Measurements from ENCODE around the gene KIF26A. TPM values are rescaled to one million over a fixed set of nuclear protein-coding genes. Genes with fewer than 3 reads are reported as not detected.
"Not testable (repeated sequence)": the region's sequence is repeated elsewhere in the genome, so short reads cannot be mapped to it uniquely, and the experiment has no call there.

Gene KIF26A
- total RNA-seq, 2 donors from 2014 or later = 0.43 TPM; not detected in 1

GRCh38 chr14:104197449-104198247, 59.3 kb downstream of the KIF26A start:
- ATAC-seq (no peak), DNase-seq (ENCODE audit: low spot score in 2 of 2) (no peak)
- Mint-ChIP-seq H3K9me3 (no peaks in the 10 kb centered on the region), H3K36me3 (no peaks in the 10 kb centered on the region), H3K27ac (no peak overlapping the region)

GRCh38 chr14:104199266-104199895, 61.0 kb downstream of the KIF26A start:
- Mint-ChIP-seq H3K36me3 (no peaks in the 10 kb centered on the region), H3K9me3 (no peaks in the 10 kb centered on the region), H3K27ac (no peak overlapping the region)
- no peak for ATAC-seq
- DNase-seq (ENCODE audit: low spot score in 2 of 2) = no peak

GRCh38 chr14:104200106-104200505, 61.7 kb downstream of the KIF26A start:
- Mint-ChIP-seq H3K36me3 (no peaks in the 10 kb centered on the region), H3K27ac (no peak overlapping the region), H3K9me3 (no peaks in the 10 kb centered on the region)
- ATAC-seq (no peak), DNase-seq (ENCODE audit: low spot score in 2 of 2) (no peak)

- ATAC-seq = no peak
- H3K9me3 Mint-ChIP-seq = no peaks in the 10 kb centered on the region
- no peak for DNase-seq (ENCODE audit: low spot score in 2 of 2)
- H3K36me3 Mint-ChIP-seq = no peaks in the 10 kb centered on the region
- no peak overlapping the region for H3K27ac Mint-ChIP-seq
Observed at GRCh38 chr14:104200591-104200990, 62.2 kb downstream of the KIF26A start.

- Mint-ChIP-seq H3K9me3 (no peaks in the 10 kb centered on the region), H3K36me3 (no peaks in the 10 kb centered on the region), H3K27ac (no peak overlapping the region)
- ATAC-seq = no peak
- DNase-seq (ENCODE audit: low spot score in 2 of 2) = no peak
Observed at GRCh38 chr14:104201063-104201462, 62.7 kb downstream of the KIF26A start.

- DNase-seq (ENCODE audit: low spot score in 2 of 2) = no peak
- ATAC-seq = no peak
- Mint-ChIP-seq H3K36me3 (no peaks in the 10 kb centered on the region), H3K27ac (no peak overlapping the region), H3K9me3 (no peaks in the 10 kb centered on the region)
Observed at GRCh38 chr14:104201496-104201895, 63.1 kb downstream of the KIF26A start.

- Mint-ChIP-seq H3K9me3 (no peaks in the 10 kb centered on the region), H3K27ac (no peak overlapping the region), H3K36me3 (no peaks in the 10 kb centered on the region)
- DNase-seq (ENCODE audit: low spot score in 2 of 2) (no peak), ATAC-seq (no peak)
Observed at GRCh38 chr14:104202259-104203070, 64.1 kb downstream of the KIF26A start.

- ATAC-seq (no peak), DNase-seq (ENCODE audit: low spot score in 2 of 2) (no peak)
- Mint-ChIP-seq H3K9me3 (no peaks in the 10 kb centered on the region), H3K36me3 (no peaks in the 10 kb centered on the region), H3K27ac (no peak overlapping the region)
Observed at GRCh38 chr14:104203071-104203425, 64.7 kb downstream of the KIF26A start.

- H3K9me3 Mint-ChIP-seq = no peaks in the 10 kb centered on the region
- no peak overlapping the region for H3K27ac Mint-ChIP-seq
- DNase-seq (ENCODE audit: low spot score in 2 of 2) = no peak
- no peaks in the 10 kb centered on the region for H3K36me3 Mint-ChIP-seq
- ATAC-seq = no peak
Observed at GRCh38 chr14:104204660-104205149, 66.3 kb downstream of the KIF26A start.

- Mint-ChIP-seq H3K27ac (no peak overlapping the region), H3K9me3 (no peaks in the 10 kb centered on the region), H3K36me3 (no peaks in the 10 kb centered on the region)
- no peak for DNase-seq (ENCODE audit: low spot score in 2 of 2)
- no peak for ATAC-seq
Observed at GRCh38 chr14:104205781-104206180, 67.4 kb downstream of the KIF26A start.

GRCh38 chr14:104206281-104206904, 68.0 kb downstream of the KIF26A start:
- no peak overlapping the region for H3K27ac Mint-ChIP-seq
- no peaks in the 10 kb centered on the region for H3K36me3 Mint-ChIP-seq
- DNase-seq (ENCODE audit: low spot score in 2 of 2) (no peak), ATAC-seq (no peak)
- H3K9me3 Mint-ChIP-seq = no peaks in the 10 kb centered on the region

GRCh38 chr14:104207142-104208014, 69.0 kb downstream of the KIF26A start:
- Mint-ChIP-seq H3K36me3 (no peaks in the 10 kb centered on the region), H3K9me3 (no peaks in the 10 kb centered on the region), H3K27ac (no peak overlapping the region)
- ATAC-seq (no peak), DNase-seq (ENCODE audit: low spot score in 2 of 2) (no peak)

- ATAC-seq; H3K36me3 Mint-ChIP-seq; H3K9me3 Mint-ChIP-seq; H3K27ac Mint-ChIP-seq; DNase-seq (ENCODE audit: low spot score in 2 of 2): not testable (repeated sequence)
Observed at GRCh38 chr14:104208015-104208295, 69.6 kb downstream of the KIF26A start.

- not testable (repeated sequence) for H3K9me3 Mint-ChIP-seq; H3K27ac Mint-ChIP-seq; H3K36me3 Mint-ChIP-seq; ATAC-seq; DNase-seq (ENCODE audit: low spot score in 2 of 2)
Observed at GRCh38 chr14:104208331-104208730, 69.9 kb downstream of the KIF26A start.

- not testable (repeated sequence) for H3K27ac Mint-ChIP-seq; DNase-seq (ENCODE audit: low spot score in 2 of 2); H3K36me3 Mint-ChIP-seq; ATAC-seq; H3K9me3 Mint-ChIP-seq
Observed at GRCh38 chr14:104209071-104209470, 70.7 kb downstream of the KIF26A start.
